Retina (tissue), 1 donor: ENCODE measurements around the gene FOXL3.

ENCODE experiments used
- DNase-seq: peaks from one replicate; pipeline ENCODE4 v3.0.0-alpha.2; 2016

The FOXL3 gene

GRCh38 chr7:304574-305409, 14.8 kb downstream of the FOXL3 start:
- DNase-seq, result no peak

- no peak for DNase-seq
Observed at GRCh38 chr7:305410-306151, 15.6 kb downstream of the FOXL3 start.

GRCh38 chr7:307970-308369, 18.0 kb downstream of the FOXL3 start:
- no peak for DNase-seq

DNA sequence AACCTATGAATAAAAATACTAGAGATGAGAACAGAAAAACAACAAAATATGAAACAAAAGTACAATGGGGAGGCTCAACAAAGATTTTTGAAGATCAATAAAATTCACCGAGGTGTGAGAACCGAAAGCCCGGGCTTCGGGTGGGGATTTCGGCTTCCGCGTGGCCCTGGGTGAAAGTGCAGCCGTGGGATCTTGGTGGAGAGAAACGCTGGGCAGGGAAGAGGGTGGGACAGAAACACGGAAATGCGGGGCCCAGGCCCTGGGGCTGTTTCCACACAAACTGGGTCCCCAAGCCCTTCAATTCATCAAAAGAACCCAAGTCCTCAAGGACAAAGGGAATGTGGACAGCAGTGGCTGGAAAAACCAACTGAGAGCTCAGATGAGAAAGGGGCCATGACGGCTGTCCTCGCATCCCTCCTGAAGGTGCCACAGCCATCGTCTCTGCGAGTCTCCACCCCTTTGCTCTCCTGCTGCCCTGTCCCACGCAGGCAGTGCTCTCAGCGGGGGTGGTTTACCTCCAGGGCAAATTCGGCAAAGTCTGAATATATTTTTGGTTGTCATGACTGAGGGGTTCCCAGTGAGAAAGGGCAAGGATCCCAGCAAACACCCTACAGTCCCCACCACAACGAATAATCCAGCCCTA, 19.7 kb downstream of the FOXL3 start:
- no peak for DNase-seq

DNA sequence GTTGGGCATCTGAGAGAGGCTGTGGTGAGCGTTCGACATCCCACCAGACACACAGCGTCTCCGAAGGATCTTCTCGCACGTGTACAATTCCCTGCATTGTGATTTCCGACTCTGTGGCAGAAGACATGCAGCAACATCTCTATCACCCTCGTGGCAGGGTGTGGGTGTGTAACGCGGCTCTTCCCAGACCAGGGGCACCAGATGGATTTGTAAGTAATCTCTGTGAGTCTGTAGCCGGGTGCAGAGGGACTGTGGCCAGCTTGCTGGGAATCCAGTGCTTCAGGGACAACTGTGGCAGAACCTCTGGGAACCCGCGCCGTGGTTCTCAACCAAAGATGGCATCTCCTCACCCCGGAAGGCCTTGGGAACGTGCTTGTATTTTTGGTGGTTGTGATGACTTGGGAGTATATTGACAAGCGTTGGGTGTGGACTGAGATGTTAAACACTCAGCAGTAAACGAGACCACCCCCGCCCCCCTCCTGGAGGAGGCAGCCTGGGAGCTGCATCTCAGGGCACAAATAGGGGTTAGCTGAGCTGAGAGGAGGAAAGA, 21.2 kb downstream of the FOXL3 start:
- DNase-seq, result no peak

DNA sequence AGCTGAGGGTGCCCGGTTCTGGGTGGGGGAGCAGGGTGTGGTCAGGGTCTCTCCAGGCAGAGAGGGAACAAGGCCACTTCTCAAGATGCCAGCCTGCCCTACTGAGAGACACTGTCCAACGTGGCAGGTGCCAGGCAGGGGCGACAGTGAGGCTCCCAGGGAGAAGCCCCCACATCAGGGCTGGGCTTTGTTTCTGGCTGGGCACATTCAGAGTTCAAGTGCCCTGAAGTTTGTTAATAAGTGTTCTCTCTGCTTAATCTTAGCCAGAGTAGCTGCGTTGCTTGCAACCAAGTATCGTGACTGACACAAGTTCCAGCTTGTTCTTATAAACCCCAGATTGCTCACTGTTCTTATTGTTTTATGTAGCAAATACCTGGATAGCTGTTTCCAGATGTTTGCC, 21.8 kb downstream of the FOXL3 start:
- DNase-seq, result no peak

DNA sequence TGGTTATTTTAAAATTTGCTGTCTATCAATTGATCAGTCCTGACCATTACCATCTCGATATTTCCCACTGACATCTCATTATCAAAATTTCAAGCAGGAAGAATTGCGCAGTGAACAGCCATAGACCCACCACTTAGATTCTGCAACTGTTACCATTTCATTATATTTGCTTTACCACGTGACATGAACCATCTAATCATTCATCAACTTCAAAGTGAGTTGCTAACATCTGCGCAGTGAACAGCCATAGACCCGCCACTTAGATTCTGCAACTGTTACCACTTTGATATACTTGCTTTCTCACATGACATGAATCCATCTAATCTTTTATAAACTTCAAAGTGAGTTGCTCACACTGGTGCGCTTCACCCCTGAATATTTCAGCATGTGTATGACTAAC, 22.5 kb downstream of the FOXL3 start:
- DNase-seq, result no peak

GRCh38 chr7:314853-315252, 24.9 kb downstream of the FOXL3 start:
- no peak for DNase-seq

GRCh38 chr7:315516-316265, 25.7 kb downstream of the FOXL3 start:
- DNase-seq, result no peak

- DNase-seq, result no peak
Observed at GRCh38 chr7:317643-318405, 27.9 kb downstream of the FOXL3 start.

- DNase-seq, result no peak
Observed at GRCh38 chr7:318476-318875, 28.5 kb downstream of the FOXL3 start.

DNA sequence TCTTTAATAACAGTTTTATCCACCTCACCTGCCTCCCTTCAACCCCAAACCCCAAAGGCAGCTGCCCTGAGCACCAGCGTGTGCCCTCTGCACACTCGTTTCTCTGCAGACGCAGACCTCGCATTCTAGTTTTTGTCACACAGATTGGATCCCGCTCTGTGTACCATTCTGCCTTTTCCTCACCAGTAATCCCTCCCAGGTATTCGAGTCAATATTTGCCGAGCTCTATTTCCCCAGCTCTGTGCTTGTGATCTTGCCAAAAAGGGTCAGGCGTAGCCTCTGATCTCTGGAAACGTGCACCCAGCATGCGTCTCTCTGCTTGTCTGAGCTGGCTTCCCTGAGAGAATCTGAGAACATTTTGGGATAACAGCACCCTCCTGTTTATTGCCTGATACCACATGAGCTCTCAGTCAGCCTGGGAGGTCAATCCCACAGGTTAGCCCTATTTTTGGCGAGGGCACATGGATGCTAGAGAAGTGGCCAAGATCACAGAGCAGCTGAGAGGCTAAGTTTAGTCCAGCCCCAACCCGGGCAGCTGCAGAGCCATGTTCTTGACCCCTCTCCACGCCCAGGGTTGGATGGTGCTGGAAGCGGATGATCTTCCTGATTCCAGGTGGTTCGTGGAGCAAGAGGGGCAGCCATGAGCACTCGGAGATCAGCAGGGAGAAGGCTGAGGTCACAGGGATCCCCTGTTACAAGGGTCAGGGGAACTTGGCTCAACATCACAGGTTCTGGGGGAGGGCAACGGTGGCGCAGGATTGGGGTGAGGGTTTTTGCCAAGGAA, 29.1 kb downstream of the FOXL3 start:
- no peak for DNase-seq

GRCh38 chr7:320297-320696, 30.3 kb downstream of the FOXL3 start:
- DNase-seq, result no peak

DNA sequence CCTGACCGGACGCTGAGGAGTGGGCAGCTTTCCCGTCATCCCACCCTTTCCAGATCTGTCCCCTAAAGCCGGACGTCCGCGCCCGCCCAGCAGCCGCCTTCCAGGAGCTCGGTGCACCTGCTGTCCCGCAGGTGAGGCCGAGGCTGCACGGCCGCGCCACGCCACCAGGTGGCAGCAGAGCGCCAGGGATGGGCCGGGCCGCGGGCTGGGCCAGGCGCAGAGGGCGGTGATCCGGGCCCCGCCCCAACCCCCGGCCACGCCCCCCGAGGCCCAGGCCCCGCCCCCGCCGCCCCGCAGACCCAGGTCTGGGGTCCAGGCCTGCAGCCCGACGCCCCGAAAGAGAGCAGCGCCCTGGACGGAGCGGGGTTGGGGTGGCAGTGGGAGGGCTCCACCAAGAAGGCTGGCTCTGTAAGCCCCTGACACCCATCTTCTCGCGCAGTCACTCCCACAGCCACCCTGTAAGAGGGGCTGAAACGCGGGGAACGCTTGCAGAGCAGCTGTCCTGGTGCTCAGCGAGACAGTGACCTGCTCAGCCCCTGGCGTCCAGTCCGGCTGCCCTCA, 32.2 kb downstream of the FOXL3 start:
- peak; percentile 83 for DNase-seq

GRCh38 chr7:322708-323111, 32.7 kb downstream of the FOXL3 start:
- DNase-seq, result no peak

DNA sequence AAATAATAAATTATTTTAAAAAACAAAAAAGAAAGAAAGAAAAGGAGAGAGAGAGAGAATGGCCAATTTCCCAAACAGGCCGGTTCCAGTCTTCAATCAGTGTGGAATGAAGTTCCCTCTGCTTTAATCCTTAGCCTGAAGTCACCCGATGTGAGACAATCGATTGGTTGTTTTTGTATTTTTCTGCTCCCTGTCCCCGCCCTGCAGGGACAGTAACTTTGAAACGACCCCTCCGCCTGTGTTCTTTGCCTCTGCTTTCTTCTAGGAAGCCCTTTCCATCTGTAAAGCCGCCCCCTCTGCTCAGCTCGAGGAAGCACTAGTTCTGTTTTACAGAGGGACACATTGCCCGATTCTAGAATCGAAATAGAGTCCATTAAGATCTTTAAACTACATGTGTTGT, 33.4 kb downstream of the FOXL3 start:
- DNase-seq, result no peak

GRCh38 chr7:324011-324410, 34.0 kb downstream of the FOXL3 start:
- DNase-seq, result no peak

DNA sequence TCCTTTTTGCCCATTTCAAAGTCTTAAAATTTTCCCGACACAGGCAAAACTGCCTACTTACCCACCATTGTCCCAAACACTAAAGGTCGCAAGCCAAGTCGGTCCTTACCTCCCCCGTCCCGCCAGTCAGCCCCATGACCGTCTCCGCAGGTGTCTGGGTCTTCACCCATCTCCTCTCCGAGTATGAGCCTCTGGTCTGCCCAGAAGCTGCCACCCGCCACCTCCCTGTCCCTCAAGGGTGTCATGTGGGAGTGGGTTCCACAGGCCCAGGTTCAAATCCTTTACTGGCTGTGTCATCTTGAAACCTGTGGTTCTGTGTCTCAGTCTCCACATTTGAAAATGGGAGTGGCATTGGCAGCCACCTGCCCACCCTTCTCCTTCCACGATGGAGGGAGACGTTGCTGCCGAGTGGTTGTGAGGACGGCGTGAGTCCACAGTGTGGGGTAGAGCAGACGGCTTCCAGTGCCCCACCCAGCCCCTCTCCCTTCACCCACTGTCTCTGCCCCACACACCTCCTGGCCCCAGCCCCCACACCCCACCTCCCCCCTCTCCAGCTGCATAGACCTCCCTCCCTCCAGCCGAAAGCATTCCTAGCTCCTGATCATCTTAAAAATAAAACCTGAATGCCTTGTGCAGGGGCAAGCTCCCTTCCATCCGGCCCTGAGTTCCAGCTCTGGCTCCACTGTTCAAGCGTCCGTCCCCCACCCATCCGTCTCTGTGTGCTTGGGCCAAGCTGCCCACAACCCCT, 35.3 kb downstream of the FOXL3 start:
- DNase-seq, result no peak

DNA sequence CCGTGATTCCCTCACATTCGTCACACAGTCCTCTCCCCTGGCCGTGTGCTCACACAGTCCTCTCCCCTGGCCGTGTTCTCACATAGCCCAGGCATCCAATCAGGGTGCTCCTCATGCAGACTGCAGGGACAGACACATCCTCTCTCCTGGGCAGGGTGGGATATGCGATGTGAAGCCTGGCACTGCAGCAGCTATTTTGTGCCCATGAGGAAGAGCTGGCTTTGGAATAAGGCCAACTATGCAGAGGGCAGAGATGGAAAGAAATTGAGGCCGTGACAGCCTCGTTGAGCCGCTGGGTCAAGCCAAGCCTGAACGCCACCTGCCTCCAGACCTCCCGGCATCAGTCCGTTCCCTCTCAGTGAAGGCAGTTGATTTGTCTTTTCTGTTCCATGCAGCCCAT, 35.8 kb downstream of the FOXL3 start:
- no peak for DNase-seq

- DNase-seq, result no peak
Observed at GRCh38 chr7:326273-326672, 36.3 kb downstream of the FOXL3 start.
